B cell (primary cell): ENCODE data around the gene INSRR.

Experiments used
- EZH2 ChIP-seq: IDR thresholded peaks from 2 replicates; pipeline ENCODE4 v1.6.1; 2012; ENCODE audit warnings: borderline replicate concordance, low read depth, mild to moderate bottlenecking, moderate library complexity, low read length; ENCODE audit not compliant: insufficient read depth, poor library complexity, severe bottlenecking
- TF ChIP-seq, protein P1 (sequence below): fragments of 200-600 bp; IDR thresholded peaks from one replicate; pipeline ENCODE4 v1.8.0; 2022; ENCODE audit warnings: antibody characterized with exemption, mild to moderate bottlenecking

DNA sequence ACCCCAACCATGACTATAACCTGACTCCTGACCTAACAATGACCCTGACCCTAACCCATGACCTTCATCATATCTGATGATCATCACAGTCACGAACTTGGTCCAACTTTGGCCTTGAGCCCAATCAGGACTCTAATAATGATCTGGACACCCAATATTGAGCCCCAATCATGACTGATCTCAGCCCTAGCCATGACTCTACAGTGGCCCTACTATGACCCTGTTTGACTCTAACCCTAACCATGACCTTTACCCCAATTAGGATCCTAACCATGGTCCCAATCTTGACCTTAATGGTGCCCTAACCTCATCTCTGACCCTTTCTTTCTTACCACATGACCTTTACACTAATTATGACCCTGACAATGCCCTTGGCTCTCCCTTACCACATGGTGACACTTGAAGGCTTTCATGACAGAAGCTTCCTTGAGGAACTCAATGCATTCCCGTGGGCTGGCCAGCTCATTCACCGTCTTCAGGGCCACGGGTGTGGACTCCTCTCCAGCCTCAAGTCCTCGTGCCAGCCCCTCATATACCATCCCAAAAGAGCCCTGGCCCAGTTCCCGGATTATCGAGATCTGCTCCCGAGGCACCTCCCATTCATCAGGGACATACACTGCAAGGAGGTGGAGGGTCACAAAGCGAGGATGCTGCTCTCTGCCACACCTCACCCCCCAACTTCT is 16.2 kb downstream of the INSRR start:
- TF ChIP-seq, protein P1, sequence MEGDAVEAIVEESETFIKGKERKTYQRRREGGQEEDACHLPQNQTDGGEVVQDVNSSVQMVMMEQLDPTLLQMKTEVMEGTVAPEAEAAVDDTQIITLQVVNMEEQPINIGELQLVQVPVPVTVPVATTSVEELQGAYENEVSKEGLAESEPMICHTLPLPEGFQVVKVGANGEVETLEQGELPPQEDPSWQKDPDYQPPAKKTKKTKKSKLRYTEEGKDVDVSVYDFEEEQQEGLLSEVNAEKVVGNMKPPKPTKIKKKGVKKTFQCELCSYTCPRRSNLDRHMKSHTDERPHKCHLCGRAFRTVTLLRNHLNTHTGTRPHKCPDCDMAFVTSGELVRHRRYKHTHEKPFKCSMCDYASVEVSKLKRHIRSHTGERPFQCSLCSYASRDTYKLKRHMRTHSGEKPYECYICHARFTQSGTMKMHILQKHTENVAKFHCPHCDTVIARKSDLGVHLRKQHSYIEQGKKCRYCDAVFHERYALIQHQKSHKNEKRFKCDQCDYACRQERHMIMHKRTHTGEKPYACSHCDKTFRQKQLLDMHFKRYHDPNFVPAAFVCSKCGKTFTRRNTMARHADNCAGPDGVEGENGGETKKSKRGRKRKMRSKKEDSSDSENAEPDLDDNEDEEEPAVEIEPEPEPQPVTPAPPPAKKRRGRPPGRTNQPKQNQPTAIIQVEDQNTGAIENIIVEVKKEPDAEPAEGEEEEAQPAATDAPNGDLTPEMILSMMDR = no peak
- no peak for TF ChIP-seq EZH2
